GM12878 (cell line): ENCODE data around the gene TNNT3. TPM values are rescaled to one million over a fixed set of nuclear protein-coding genes. Genes with fewer than 3 reads are reported as not detected.

Experiments used
- ATAC-seq: fragments of 200-7000 bp; cut with Tn5 transposase; 3 replicates; pipeline ENCODE4 v1.9.1; 2020; ENCODE audit warnings: mild to moderate bottlenecking, moderate library complexity
- BruUV-seq: library from RNA; stranded (reverse); fragments of 400-500 nt; replicated peaks from 2 replicates; lab custom pipeline; 2021; lab: Mats Ljungman, UMichigan
- CTCF ChIA-PET: fragments of 300-600 bp; sonication (Branson Sonifier 250); formaldehyde crosslinking; extraction: SDS; loops from one replicate; lab custom pipeline; 2021; ENCODE audit warnings: inconsistent platforms; lab: Yijun Ruan, JAX
- POLR2A ChIA-PET: fragments of 350-600 bp; formaldehyde crosslinking; extraction: SDS; loops from one replicate; lab custom pipeline; 2021; ENCODE audit warnings: inconsistent platforms; lab: Charles Lee
- RAD21 ChIA-PET: fragments of 300-600 bp; sonication (Branson Sonifier 250); formaldehyde crosslinking; loops from one replicate; lab custom pipeline; 2023; ENCODE audit warnings: antibody characterized with exemption; ENCODE audit not compliant: unreplicated experiment; lab: Charles Lee
- SMC1A ChIA-PET: fragments of 300-600 bp; sonication (Branson Sonifier 250); formaldehyde crosslinking; loops from one replicate; lab custom pipeline; 2023; ENCODE audit not compliant: unreplicated experiment, uncharacterized antibody; lab: Charles Lee
- DNase-seq: peaks from one replicate; pipeline ENCODE4 v3.0.0-alpha.2; 2011; ENCODE audit warnings: low read depth, low spot score
- FAIRE-seq: peaks from 3 replicates; lab custom pipeline; 2011; peaks lifted over from hg19 to GRCh38; lab: Jason Lieb, UNC
- H2AFZ ChIP-seq: 2 replicates; pipeline ENCODE4 v1.6.0; 2011; ENCODE audit warnings: low read depth, low read length, control low read depth; ENCODE audit not compliant: control insufficient read depth
- H3K27ac ChIP-seq: 2 replicates; pipeline ENCODE4 v1.5.1; 2011; ENCODE audit warnings: control low read depth; ENCODE audit not compliant: control insufficient read depth, insufficient read depth
- H3K27me3 ChIP-seq, 2 experiments: replicated peaks in 1 of 2; 2 replicates each; pipeline versions ENCODE4 v1.6.0 to v1.6.1; 2011; ENCODE audit warnings: low read length in 1 of 2; ENCODE audit not compliant: control insufficient read depth in 2 of 2, insufficient read depth in 2 of 2
- H3K36me3 ChIP-seq, 2 experiments: 2 replicates each; pipeline ENCODE4 v1.5.1; 2011; ENCODE audit warnings: low read length in 1 of 2; ENCODE audit not compliant: control insufficient read depth in 2 of 2, insufficient read depth in 2 of 2
- H3K4me1 ChIP-seq: 2 replicates; pipeline ENCODE4 v1.6.1; 2011; ENCODE audit warnings: mild to moderate bottlenecking, low read length, moderate library complexity, mixed read lengths; ENCODE audit not compliant: control insufficient read depth, insufficient read depth
- H3K4me2 ChIP-seq: 2 replicates; pipeline ENCODE4 v1.6.0; 2011; ENCODE audit warnings: control low read depth; ENCODE audit not compliant: control insufficient read depth, insufficient read depth
- H3K4me3 ChIP-seq: fragments of 200-600 bp; sonication (generic); 2 replicates; pipeline ENCODE4 v1.5.1; 2016
- H3K79me2 ChIP-seq: 2 replicates; pipeline ENCODE4 v1.6.0; 2011; ENCODE audit warnings: low read length; ENCODE audit not compliant: control insufficient read depth, insufficient read depth
- H3K9ac ChIP-seq: 2 replicates; pipeline ENCODE4 v1.8.0; 2011; ENCODE audit warnings: low read length, control low read depth, mixed read lengths; ENCODE audit not compliant: control insufficient read depth, insufficient read depth
- H3K9me3 ChIP-seq: replicated peaks from 3 replicates; pipeline ENCODE4 v1.5.1; 2011; ENCODE audit warnings: mild to moderate bottlenecking, low read length; ENCODE audit not compliant: control insufficient read depth, insufficient read depth
- H4K20me1 ChIP-seq: 2 replicates; pipeline ENCODE4 v1.6.0; 2011; ENCODE audit not compliant: control insufficient read depth, insufficient read depth
- ATF7 ChIP-seq: fragments of 450-650 bp; IDR thresholded peaks from 2 replicates; pipeline ENCODE4 v1.6.1; 2016; ENCODE audit warnings: low read depth, mild to moderate bottlenecking
- BHLHE40 ChIP-seq, 2 experiments: fragments of 450-650 bp in 1 of 2; IDR thresholded peaks; 2 replicates each; pipeline ENCODE4 v1.6.1; 2011 to 2017; ENCODE audit warnings: low read depth in 2 of 2, borderline replicate concordance in 1 of 2, improper control_type of control experiment in 1 of 2, low read length in 1 of 2, mild to moderate bottlenecking in 1 of 2
- EGR1 ChIP-seq, 2 experiments: IDR thresholded peaks; 1 replicate in 1 of 2; 2 replicates in 1 of 2; pipeline ENCODE4 v1.6.1; 2011 to 2012; ENCODE audit warnings: low read depth in 2 of 2, low read length in 2 of 2, borderline replicate concordance in 1 of 2, mild to moderate bottlenecking in 1 of 2, moderate library complexity in 1 of 2
- FOXK2 ChIP-seq: fragments of 450-650 bp; IDR thresholded peaks from 2 replicates; pipeline ENCODE4 v1.6.1; 2017; ENCODE audit warnings: mild to moderate bottlenecking, moderate library complexity
- HCFC1 ChIP-seq: fragments of 150-350 bp; IDR thresholded peaks from 2 replicates; pipeline ENCODE4 v1.6.1; 2014; ENCODE audit warnings: low read length
- MAX ChIP-seq: IDR thresholded peaks from 2 replicates; pipeline ENCODE4 v1.6.1; 2012; ENCODE audit warnings: low read depth, low read length, improper control_type of control experiment
- NR2C1 ChIP-seq: fragments of 450-650 bp; IDR thresholded peaks from 2 replicates; pipeline ENCODE4 v1.6.1; 2017; ENCODE audit warnings: antibody characterized with exemption, mild to moderate bottlenecking, moderate library complexity
- PAX5 ChIP-seq: IDR thresholded peaks from 2 replicates; pipeline ENCODE4 v1.6.1; 2011; ENCODE audit warnings: low read depth, low read length, borderline replicate concordance
- POU2F2 ChIP-seq: IDR thresholded peaks from 3 replicates; pipeline ENCODE4 v1.6.1; 2011; ENCODE audit warnings: low read depth, mild to moderate bottlenecking, low read length, borderline replicate concordance
- PRDM15 ChIP-seq: fragments of 450-650 bp; formaldehyde crosslinking; IDR thresholded peaks from 2 replicates; pipeline ENCODE4 v1.4.0; 2020; ENCODE audit warnings: mild to moderate bottlenecking, moderate library complexity
- RAD21 ChIP-seq: IDR thresholded peaks from 2 replicates; pipeline ENCODE4 v1.6.1; 2011; ENCODE audit warnings: mild to moderate bottlenecking, low read depth, low read length, moderate library complexity; ENCODE audit not compliant: insufficient read depth
- USF1 ChIP-seq: IDR thresholded peaks from 2 replicates; pipeline ENCODE4 v1.6.1; 2011; ENCODE audit warnings: borderline replicate concordance, low read depth, mild to moderate bottlenecking, moderate library complexity, mixed read lengths, low read length; ENCODE audit not compliant: insufficient read depth; ENCODE audit errors: extremely low read length
- ZBED1 ChIP-seq: IDR thresholded peaks from 2 replicates; pipeline ENCODE4 v1.6.1; 2016; ENCODE audit warnings: borderline replicate concordance
- ZBTB40 ChIP-seq: fragments of 450-650 bp; IDR thresholded peaks from 2 replicates; pipeline ENCODE4 v1.6.1; 2016; ENCODE audit warnings: mild to moderate bottlenecking, moderate library complexity, borderline replicate concordance
- ZNF217 ChIP-seq: fragments of 450-650 bp; IDR thresholded peaks from 2 replicates; pipeline ENCODE4 v1.6.1; 2017; ENCODE audit warnings: antibody characterized with exemption, mild to moderate bottlenecking
- WGBS: methylation state at CpG from one replicate; pipeline ENCODE4 v1.1.6; 2016; ENCODE audit warnings: low lambda C conversion rate; ENCODE audit not compliant: insufficient replicate concordance, insufficient coverage; ENCODE audit errors: missing lambda C conversion rate; 5-methylcytosine and 5-hydroxymethylcytosine counted together
- in situ Hi-C: fragments of 300-500 bp; cut with MboI; formaldehyde crosslinking; loops from 9 replicates; pipeline ENCODE4 v1.14.3; 2018; ENCODE audit warnings: mixed read lengths
- intact Hi-C: fragments of 100-400 bp; cut with micrococcal nuclease; formaldehyde crosslinking; loops from one replicate; pipeline ENCODE4 v1.14.2; 2022; ENCODE audit not compliant: unreplicated experiment
- polyA plus RNA-seq, 11 experiments: library from polyadenylated mRNA; depleted of rRNA in 4 of 11; unstranded in 6 of 11; stranded (reverse) in 5 of 11; fragments of >200 nt; fragmentation: Nextera tagmentation in 4 of 11; fragmentation: Illumina TruSeq in 1 of 11; extraction: Ambion mirVana in 4 of 11; extraction: Trizol in 1 of 11; gene quantifications; 1 replicate in 1 of 11; 2 replicates in 10 of 11; pipeline versions ENCODE4 v1.2.1 to v1.2.3, GENCODE V29; 2011 to 2016; ENCODE audit warnings: inconsistent platforms in 2 of 11, missing spikeins in 2 of 11, low read depth in 1 of 11
- total RNA-seq, 4 experiments: library from RNA; depleted of rRNA in 3 of 4; stranded (reverse); fragments of >200 nt in 3 of 4; fragmentation: Illumina TruSeq in 1 of 4; extraction: Trizol in 1 of 4; gene quantifications; 2 replicates each; pipeline versions ENCODE4 v1.2.1 to v1.2.3, GENCODE V29; 2013 to 2021

The TNNT3 gene
- total and polyA plus RNA-seq, 10 of the 15 experiments (the other 5 are each of a cell fraction or from before 2014, with no cell fraction given), result 0.40 to 0.50 TPM; not detected in 8

- Histone ChIP-seq H3K9me3 (no peaks in the 10 kb centered on the region), H2AFZ (no peak overlapping the region), H3K4me1 (no peaks in the 10 kb centered on the region), H3K79me2 (no peaks in the 10 kb centered on the region), H3K36me3 (no peaks in the 10 kb centered on the region), H3K4me3 (no peak overlapping the region), H4K20me1 (no peaks in the 10 kb centered on the region), H3K9ac (no peak overlapping the region), H3K27me3 (no peaks in the 10 kb centered on the region), H3K27ac (no peak overlapping the region), H3K4me2 (no peak overlapping the region)
- in situ Hi-C loops (no loop called here), intact Hi-C loops (no loop called here)
- POLR2A ChIA-PET, result no interaction called here
- no peak for FAIRE-seq
- CTCF ChIA-PET, result interaction anchor here (0.6 kb wide), 1 partner anchor 169 kb away, joined by 3 read pairs; no protein-coding TSS in a partner anchor
- no TSS peak for BruUV-seq
- SMC1A ChIA-PET, result no interaction called here
- ATAC-seq, result no peak
- WGBS, result no CpG with 5 or more reads among the region's 26 CpGs
- RAD21 ChIA-PET, result no interaction called here
- no peak for DNase-seq
- TF ChIP-seq BHLHE40 (IDR thresholded peaks at IDR 0.05; ENCODE audit: borderline replicate concordance in 1 of 2, low read depth in 2 of 2, low read length in 1 of 2) (no peak), NR2C1 (no peak), MAX (no peak), ZNF217 (no peak), ZBED1 (no peak), FOXK2 (no peak), POU2F2 (no peak), ZBTB40 (no peak), EGR1 (IDR thresholded peaks at IDR 0.05; ENCODE audit: borderline replicate concordance in 1 of 2, low read depth in 2 of 2, low read length in 2 of 2) (no peak), HCFC1 (no peak), PRDM15 (CRISPR knock-in tag) (no peak), RAD21 (no peak), USF1 (no peak), ATF7 (no peak), PAX5 (no peak)
Observed at GRCh38 chr11:1982873-1983600, 63.5 kb downstream of the TNNT3 start.
